ENCODE measurements around the gene SLC8A1. TPM values are rescaled to one million over a fixed set of nuclear protein-coding genes. Genes with fewer than 3 reads are reported as not detected.

The SLC8A1 gene
- total and polyA plus RNA-seq, 8 donors: 5.4 to 39.7 (median 6.6) TPM

DNA sequence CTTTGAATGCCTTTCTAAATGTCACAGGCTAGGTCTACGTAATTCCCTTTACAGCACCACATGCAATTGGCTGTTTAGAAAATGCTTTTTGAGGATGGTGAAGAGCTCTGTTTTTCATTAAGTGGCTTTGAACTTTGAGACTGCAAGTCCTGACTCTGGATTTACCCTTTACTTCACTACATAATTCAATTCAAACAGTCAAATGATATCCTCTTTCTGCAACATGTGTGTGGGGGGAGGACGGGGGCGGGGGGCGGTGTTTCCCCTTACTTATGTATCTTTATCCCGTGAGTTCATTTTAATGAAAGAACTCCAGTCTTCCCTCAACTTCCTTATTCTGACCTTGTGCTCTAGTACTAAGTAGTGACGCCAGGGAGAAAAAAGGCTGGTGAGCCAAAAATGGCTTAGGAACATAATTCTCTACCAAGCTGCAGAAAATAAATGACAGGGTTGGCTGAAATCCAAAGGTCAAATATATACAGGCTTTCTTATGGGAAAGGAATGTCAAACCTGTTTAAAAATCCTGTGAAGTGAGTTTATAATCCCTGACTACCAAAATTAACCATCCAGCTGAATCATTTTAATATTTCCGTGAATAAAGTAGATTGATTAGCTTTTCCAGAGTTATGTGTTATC, 119.6 kb downstream of the SLC8A1 start:
- DNase-seq: peak in 1 of 4 donors; percentile 65
- Histone ChIP-seq H3K4me3 (no peak overlapping the region), H3K27ac (no peak overlapping the region), H3K27me3 (no peaks in the 10 kb centered on the region), H3K4me1 (peaks cover 0 to 8% of the 10 kb centered on the region in 2 donors), H3K36me3 (no peaks in the 10 kb centered on the region), H3K9me3 (no peaks in the 10 kb centered on the region)
- TF ChIP-seq, protein P1, sequence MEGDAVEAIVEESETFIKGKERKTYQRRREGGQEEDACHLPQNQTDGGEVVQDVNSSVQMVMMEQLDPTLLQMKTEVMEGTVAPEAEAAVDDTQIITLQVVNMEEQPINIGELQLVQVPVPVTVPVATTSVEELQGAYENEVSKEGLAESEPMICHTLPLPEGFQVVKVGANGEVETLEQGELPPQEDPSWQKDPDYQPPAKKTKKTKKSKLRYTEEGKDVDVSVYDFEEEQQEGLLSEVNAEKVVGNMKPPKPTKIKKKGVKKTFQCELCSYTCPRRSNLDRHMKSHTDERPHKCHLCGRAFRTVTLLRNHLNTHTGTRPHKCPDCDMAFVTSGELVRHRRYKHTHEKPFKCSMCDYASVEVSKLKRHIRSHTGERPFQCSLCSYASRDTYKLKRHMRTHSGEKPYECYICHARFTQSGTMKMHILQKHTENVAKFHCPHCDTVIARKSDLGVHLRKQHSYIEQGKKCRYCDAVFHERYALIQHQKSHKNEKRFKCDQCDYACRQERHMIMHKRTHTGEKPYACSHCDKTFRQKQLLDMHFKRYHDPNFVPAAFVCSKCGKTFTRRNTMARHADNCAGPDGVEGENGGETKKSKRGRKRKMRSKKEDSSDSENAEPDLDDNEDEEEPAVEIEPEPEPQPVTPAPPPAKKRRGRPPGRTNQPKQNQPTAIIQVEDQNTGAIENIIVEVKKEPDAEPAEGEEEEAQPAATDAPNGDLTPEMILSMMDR (IDR thresholded peaks at IDR 0.05): no peak
- peak; percentile 47 for ATAC-seq
- intact Hi-C loops (cut with DNase I): no loop called here

DNA sequence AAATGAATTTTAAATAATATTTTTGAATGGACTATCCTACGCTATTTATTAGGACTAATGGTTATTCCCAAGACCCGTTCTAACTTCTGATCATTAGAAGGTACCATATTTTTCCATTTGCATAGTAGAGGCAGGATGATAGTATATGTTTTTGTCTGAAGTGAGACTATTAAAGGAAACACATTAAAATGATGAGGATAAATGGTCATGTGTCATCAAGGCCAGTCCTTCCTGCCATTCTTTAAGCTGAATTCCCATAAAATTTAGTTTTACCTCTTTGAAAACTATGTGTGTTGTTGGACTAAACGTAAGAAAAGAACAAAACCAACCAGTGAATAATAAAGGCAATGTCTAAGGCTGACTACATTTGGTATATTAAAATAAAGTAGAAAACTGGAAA, 121.8 kb downstream of the SLC8A1 start:
- TF ChIP-seq, protein P1 (IDR thresholded peaks at IDR 0.05): no peak
- H3K9me3 ChIP-seq: no peaks in the 10 kb centered on the region
- H3K36me3 ChIP-seq: no peaks in the 10 kb centered on the region
- no peaks in the 10 kb centered on the region for H3K27me3 ChIP-seq
- ATAC-seq (no peak), DNase-seq (no peak)
- no peak overlapping the region for H3K27ac ChIP-seq
- peaks cover 0 to 8% of the 10 kb centered on the region in 2 donors for H3K4me1 ChIP-seq
- intact Hi-C loops (cut with DNase I): no loop called here
- no peak overlapping the region for H3K4me3 ChIP-seq

DNA sequence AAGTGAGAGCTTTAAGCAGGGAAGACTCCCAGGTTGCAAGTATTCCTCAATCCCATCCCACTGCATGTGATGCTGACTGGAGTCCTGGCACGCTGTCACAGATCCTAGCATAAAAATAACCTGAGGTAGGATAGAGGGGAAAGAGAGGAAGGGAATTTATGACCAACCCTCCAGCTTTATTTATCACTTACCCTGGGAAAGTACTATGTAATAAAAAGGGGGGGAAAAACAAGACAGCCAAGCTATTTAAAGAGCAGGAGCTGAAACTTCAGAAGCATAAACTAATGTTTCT, 122.2 kb downstream of the SLC8A1 start:
- H3K27me3 ChIP-seq: no peaks in the 10 kb centered on the region
- peaks cover 0 to 8% of the 10 kb centered on the region in 2 donors for H3K4me1 ChIP-seq
- H3K9me3 ChIP-seq: no peaks in the 10 kb centered on the region
- no peak overlapping the region for H3K4me3 ChIP-seq
- H3K36me3 ChIP-seq: no peaks in the 10 kb centered on the region
- no peak for DNase-seq
- H3K27ac ChIP-seq: no peak overlapping the region
- TF ChIP-seq, protein P1 (IDR thresholded peaks at IDR 0.05): no peak
- intact Hi-C loops (cut with DNase I): no loop called here
- no peak for ATAC-seq

DNA sequence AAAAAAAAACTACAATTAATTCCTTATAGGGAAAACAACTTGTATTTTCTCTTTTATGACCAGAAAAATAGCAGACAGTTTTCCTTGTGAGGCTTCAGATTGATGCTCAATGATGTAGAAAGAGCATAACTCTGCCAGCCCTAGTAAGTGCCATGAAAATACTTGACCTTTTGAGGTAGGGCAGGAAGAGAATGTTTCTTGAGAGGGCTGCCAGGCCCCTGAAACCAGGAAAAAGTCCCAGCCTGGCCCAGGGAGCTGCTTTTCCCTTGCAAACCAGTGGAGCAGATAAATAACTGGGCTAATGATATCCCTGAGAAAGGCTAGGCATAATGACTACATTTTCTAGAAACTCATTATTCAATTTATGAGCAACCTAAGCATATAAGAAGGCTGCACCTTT, 126.8 kb downstream of the SLC8A1 start:
- intact Hi-C loops (cut with DNase I): no loop called here
- Histone ChIP-seq H3K4me3 (no peak overlapping the region), H3K27ac (no peak overlapping the region), H3K9me3 (no peaks in the 10 kb centered on the region), H3K36me3 (no peaks in the 10 kb centered on the region), H3K27me3 (no peaks in the 10 kb centered on the region), H3K4me1 (no peaks in the 10 kb centered on the region)
- TF ChIP-seq, protein P1 (IDR thresholded peaks at IDR 0.05): no peak
- ATAC-seq: no peak
- DNase-seq: no peak

DNA sequence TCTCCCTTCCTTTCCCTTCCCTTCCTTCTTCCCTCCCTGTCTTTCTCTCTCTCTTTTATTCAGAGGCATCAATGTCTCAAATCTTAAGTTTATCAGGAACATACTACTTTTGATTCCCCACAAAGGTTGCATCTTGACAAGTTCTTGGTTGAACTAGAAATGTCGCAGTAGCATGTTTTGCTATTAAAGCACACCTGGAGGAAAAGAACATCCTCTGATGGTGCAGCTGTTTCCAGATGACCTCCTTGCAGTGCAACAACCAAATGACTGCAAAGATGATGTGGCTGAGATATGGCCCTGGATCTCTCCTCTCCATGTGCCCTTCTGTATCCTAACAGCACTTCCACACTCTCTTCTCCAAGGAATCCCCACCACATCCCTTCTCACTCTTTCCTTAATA, 127.2 kb downstream of the SLC8A1 start:
- intact Hi-C loops (cut with DNase I): no loop called here
- TF ChIP-seq, protein P1 (IDR thresholded peaks at IDR 0.05): no peak

More for the DNA sequence above, 127.2 kb downstream of the SLC8A1 start:
- ATAC-seq: no peak
- Histone ChIP-seq H3K4me1 (no peaks in the 10 kb centered on the region), H3K27me3 (no peaks in the 10 kb centered on the region), H3K27ac (no peak overlapping the region), H3K4me3 (no peak overlapping the region), H3K9me3 (no peaks in the 10 kb centered on the region), H3K36me3 (no peaks in the 10 kb centered on the region)
- DNase-seq: no peak

Data from left lung (tissue), 10 donors.